Upper lobe of left lung (tissue), 6 donors: ENCODE data around the gene CBFA2T3. TPM values are rescaled to one million over a fixed set of nuclear protein-coding genes. Genes with fewer than 3 reads are reported as not detected.

ENCODE experiments used
- ATAC-seq, 2 donors: fragments of 200-7000 bp; cut with Tn5 transposase; one replicate each; pipeline ENCODE4 v1.9.1; 2022; ENCODE audit warnings: mild to moderate bottlenecking in 2 of 2, moderate library complexity in 2 of 2; ENCODE audit not compliant: low FRiP score in 2 of 2
- DNase-seq, 2 donors: peaks; one replicate each; pipeline ENCODE4 v3.0.0-alpha.2; 2019 to 2020
- H3K27ac ChIP-seq, 4 donors: fragments of 200-600 bp; sonication (generic); one replicate each; pipeline ENCODE4 v1.5.1; 2016 to 2019
- H3K27me3 ChIP-seq, 4 donors: fragments of 200-600 bp; sonication (generic); one replicate each; pipeline ENCODE4 v1.5.1; 2017 to 2019
- H3K36me3 ChIP-seq, 4 donors: fragments of 200-600 bp; sonication (generic); one replicate each; pipeline ENCODE4 v1.5.1; 2016 to 2019
- H3K4me1 ChIP-seq, 4 donors: fragments of 200-600 bp; sonication (generic); one replicate each; pipeline ENCODE4 v1.5.1; 2018 to 2019
- H3K4me3 ChIP-seq, 4 donors: fragments of 200-600 bp; sonication (generic); one replicate each; pipeline ENCODE4 v1.5.1; 2017 to 2019; ENCODE audit warnings: mild to moderate bottlenecking in 2 of 4, moderate library complexity in 1 of 4
- H3K9me3 ChIP-seq, 4 donors: fragments of 200-600 bp; sonication (generic); one replicate each; pipeline ENCODE4 v1.5.1; 2018 to 2019
- CTCF ChIP-seq, 6 experiments: fragments of 450-650 bp in 4 of 6; fragments of 200-600 bp in 2 of 6; sonication (generic) in 2 of 6; IDR thresholded peaks; one replicate each; pipeline ENCODE4 v1.5.1; 2016 to 2019; ENCODE audit warnings: antibody characterized with exemption in 6 of 6
- EP300 ChIP-seq, 4 donors: sonication (generic); formaldehyde crosslinking; IDR thresholded peaks; one replicate each; pipeline ENCODE4 v1.5.1; 2017; ENCODE audit warnings: antibody characterized with exemption in 4 of 4, control low read depth in 2 of 4
- POLR2A ChIP-seq, 4 donors: fragments of 450-650 bp; IDR thresholded peaks; one replicate each; pipeline ENCODE4 v1.5.1; 2016 to 2017; ENCODE audit warnings: antibody characterized with exemption in 4 of 4, mild to moderate bottlenecking in 2 of 4
- POLR2AphosphoS5 ChIP-seq, 2 donors: sonication (generic); formaldehyde crosslinking; IDR thresholded peaks; one replicate each; pipeline ENCODE4 v1.5.1; 2017; ENCODE audit warnings: antibody characterized with exemption in 2 of 2
- WGBS, 2 donors: methylation state at CpG; one replicate each; pipeline ENCODE4 v1.1.5; 2017 to 2018; 5-methylcytosine and 5-hydroxymethylcytosine counted together
- total RNA-seq, 6 donors: library from RNA; depleted of rRNA in 4 of 6; stranded (reverse); fragments of >200 nt in 4 of 6; gene quantifications; one replicate each; pipeline versions ENCODE4 v1.1.0 to v1.2.1, GENCODE V29; 2016 to 2021
- donor health status: DM: no; HTN: no; CAD: no; lungs with moderate emphysema.
- donor health status: DM: no; HTN: yes; CAD: no; lungs with severe emphysema.

Gene CBFA2T3
- total RNA-seq, 6 donors from 2014 or later, result 2.7 to 33.5 (median 15.2) TPM

GRCh38 chr16:88977812-88978607, 1.0 kb upstream of the CBFA2T3 start:
- DNase-seq (peak in 1 of 2 donors; percentile 36), ATAC-seq (no peak)
- no peak for TF ChIP-seq POLR2AphosphoS5 (IDR thresholded peaks at IDR 0.05)
- no peak for TF ChIP-seq CTCF (IDR thresholded peaks at IDR 0.05)
- TF ChIP-seq EP300 (IDR thresholded peaks at IDR 0.05), result no peak
- no peak for TF ChIP-seq POLR2A (IDR thresholded peaks at IDR 0.05)
- Histone ChIP-seq H3K27ac (peak overlapping the region in 2 of 4 donors; percentile 58 to 73), H3K36me3 (no peaks in the 10 kb centered on the region), H3K27me3 (no peaks in the 10 kb centered on the region), H3K4me3 (peak overlapping the region in 1 of 4 donors; percentile 13), H3K4me1 (peaks cover 20 to 34% (median 26%) of the 10 kb centered on the region in 4 donors), H3K9me3 (no peaks in the 10 kb centered on the region)
- 71% methylated on average over 14 to 27 of the region's 27 CpGs for WGBS, 2 donors

DNA sequence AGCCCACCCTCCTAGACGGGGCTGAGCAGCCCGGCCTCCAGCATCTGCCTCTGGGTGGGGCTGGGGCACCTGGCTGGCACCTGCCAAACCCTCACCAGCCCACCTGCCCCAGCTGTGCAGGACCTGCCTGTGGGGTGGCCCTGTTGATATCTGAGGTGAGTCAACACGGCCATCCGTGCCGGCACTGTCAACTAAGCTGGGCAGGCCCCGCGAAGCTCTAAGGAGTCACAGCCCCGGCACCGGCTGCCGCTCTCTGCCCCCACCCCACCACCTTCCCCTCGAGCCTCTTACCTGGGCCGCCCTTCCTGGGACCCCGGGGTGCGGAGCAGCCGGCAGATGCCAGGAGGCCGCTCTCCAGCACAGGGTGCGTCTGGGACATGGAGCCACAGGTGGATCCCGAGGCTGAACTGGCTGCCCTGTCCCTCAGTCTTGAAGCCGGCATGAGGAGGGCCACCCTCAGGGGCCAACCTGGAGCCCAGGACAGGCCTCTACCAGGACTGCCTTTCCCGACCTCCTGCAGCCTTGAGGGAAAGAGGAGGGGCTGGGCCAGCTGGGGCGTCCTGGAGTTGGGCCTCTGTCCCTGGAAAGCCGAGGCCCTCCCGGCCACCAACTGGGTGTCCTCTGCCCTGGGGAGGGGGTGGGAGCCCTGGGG, 515 bp downstream of the CBFA2T3 start:
- no peaks in the 10 kb centered on the region for H3K27me3 ChIP-seq
- ATAC-seq, result peak in 1 of 2 donors; percentile 3

DNA sequence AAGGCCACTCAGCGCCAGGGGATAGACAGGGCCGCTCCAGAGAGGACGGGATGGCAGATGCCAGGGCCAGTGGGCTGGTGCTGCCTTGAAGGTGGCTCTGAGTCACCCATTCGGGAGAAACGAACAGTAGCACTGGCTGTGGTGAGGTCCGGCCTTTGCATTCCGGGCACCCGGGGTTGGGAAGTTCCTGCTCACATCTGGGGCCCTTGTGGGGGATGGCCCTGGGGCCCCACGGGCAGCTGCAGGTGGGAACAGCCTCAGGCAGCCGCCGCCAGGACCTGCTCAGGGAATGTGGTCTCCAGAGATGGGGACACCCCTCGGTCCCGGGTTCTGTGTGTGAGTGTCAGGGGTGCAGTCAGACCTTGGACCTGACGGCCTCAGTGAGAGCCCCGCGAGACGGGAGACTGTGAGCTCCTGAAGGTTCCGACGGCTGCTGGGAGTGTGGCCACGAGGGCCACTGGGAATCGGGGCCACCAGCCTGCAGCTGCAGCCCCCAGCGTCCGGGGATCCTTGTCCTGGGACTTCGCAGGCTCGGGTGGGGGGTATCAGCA, 1.4 kb downstream of the CBFA2T3 start:
- 51 to 76% methylated on average over 10 to 14 of the region's 25 CpGs for WGBS, 2 donors
- peak overlapping the region in 3 of 4 donors; percentile 14 to 38 (median 34) for H3K4me3 ChIP-seq
- no peak for ATAC-seq

More for the DNA sequence above, 515 bp downstream of the CBFA2T3 start:
- Histone ChIP-seq H3K9me3 (no peaks in the 10 kb centered on the region), H3K36me3 (no peaks in the 10 kb centered on the region), H3K4me1 (peaks cover 23 to 45% (median 33%) of the 10 kb centered on the region in 4 donors), H3K4me3 (peak overlapping the region in 3 of 4 donors; percentile 14 to 38 (median 34)), H3K27ac (peak overlapping the region; percentile 7 to 73 (median 58))
- TF ChIP-seq CTCF (IDR thresholded peaks at IDR 0.05), result no peak
- TF ChIP-seq POLR2AphosphoS5 (IDR thresholded peaks at IDR 0.05), result no peak
- no peak for TF ChIP-seq POLR2A (IDR thresholded peaks at IDR 0.05)
- no peak for TF ChIP-seq EP300 (IDR thresholded peaks at IDR 0.05)
- 40 to 48% methylated on average over 13 of the region's 23 CpGs for WGBS, 2 donors
- DNase-seq, result peak in 1 of 2 donors; percentile 77

GRCh38 chr16:88974916-88975215, 2.1 kb downstream of the CBFA2T3 start:
- ATAC-seq (no peak), DNase-seq (no peak)
- 55% methylated on average over 2 of the region's 3 CpGs; no CpG with 5 or more reads in 1 of the 2 donors for WGBS, 2 donors
- peaks cover 23 to 49% (median 33%) of the 10 kb centered on the region in 4 donors for H3K4me1 ChIP-seq
- H3K27me3 ChIP-seq, result no peaks in the 10 kb centered on the region
- H3K4me3 ChIP-seq, result peak overlapping the region in 2 of 4 donors; percentile 34 to 38
- H3K9me3 ChIP-seq, result no peaks in the 10 kb centered on the region
- no peaks in the 10 kb centered on the region for H3K36me3 ChIP-seq
- no peak overlapping the region for H3K27ac ChIP-seq
- no peak for TF ChIP-seq POLR2AphosphoS5 (IDR thresholded peaks at IDR 0.05)
- no peak for TF ChIP-seq POLR2A (IDR thresholded peaks at IDR 0.05)
- TF ChIP-seq EP300 (IDR thresholded peaks at IDR 0.05), result no peak
- no peak for TF ChIP-seq CTCF (IDR thresholded peaks at IDR 0.05)

More for the DNA sequence above, 1.4 kb downstream of the CBFA2T3 start:
- no peaks in the 10 kb centered on the region for H3K9me3 ChIP-seq
- peaks cover 23 to 49% (median 33%) of the 10 kb centered on the region in 4 donors for H3K4me1 ChIP-seq
- TF ChIP-seq POLR2AphosphoS5 (IDR thresholded peaks at IDR 0.05), result no peak
- TF ChIP-seq POLR2A (IDR thresholded peaks at IDR 0.05), result no peak
- no peak for TF ChIP-seq EP300 (IDR thresholded peaks at IDR 0.05)
- no peak for TF ChIP-seq CTCF (IDR thresholded peaks at IDR 0.05)
- DNase-seq, result peak; percentile 41 to 76
- no peaks in the 10 kb centered on the region for H3K27me3 ChIP-seq
- no peaks in the 10 kb centered on the region for H3K36me3 ChIP-seq
- peak overlapping the region in 1 of 4 donors; percentile 73 for H3K27ac ChIP-seq
